H1 (cell line): ENCODE data around the gene IFNA13. TPM values are rescaled to one million over a fixed set of nuclear protein-coding genes. Genes with fewer than 3 reads are reported as not detected.
A peak's percentile ranks its signal among the peaks of the same experiment; 100 is the strongest.

Source experiments
- CTCF ChIA-PET: fragments of 300-600 bp; sonication (Branson Sonifier 250); formaldehyde crosslinking; loops from one replicate; lab custom pipeline; 2021; ENCODE audit not compliant: partially characterized antibody; lab: Charles Lee
- POLR2A ChIA-PET: fragments of 300-600 bp; sonication (Branson Sonifier 250); formaldehyde crosslinking; loops from one replicate; lab custom pipeline; 2021; ENCODE audit warnings: inconsistent platforms; ENCODE audit not compliant: partially characterized antibody; lab: Charles Lee
- DNase-seq, 2 experiments: peaks; one replicate each; pipeline versions ENCODE4 v3.0.0 to v3.0.0-alpha.2; 2010 to 2022; ENCODE audit warnings: low spot score in 2 of 2, low read depth in 1 of 2, mixed read lengths in 1 of 2
- FAIRE-seq: peaks from 2 replicates; lab custom pipeline; 2011; peaks lifted over from hg19 to GRCh38; lab: Jason Lieb, UNC
- H2AFZ ChIP-seq: 2 replicates; pipeline ENCODE4 v1.8.1; 2012; ENCODE audit warnings: low read length, inconsistent platforms
- H2AK5ac ChIP-seq: 2 replicates; pipeline ENCODE4 v1.6.1; 2013; ENCODE audit warnings: low read depth, low read length
- H2BK120ac ChIP-seq: replicated peaks from 2 replicates; pipeline ENCODE3; 2013; ENCODE audit warnings: low read depth, low read length, inconsistent platforms
- H2BK12ac ChIP-seq: 2 replicates; pipeline ENCODE4 v1.6.1; 2013; ENCODE audit warnings: low read depth, low read length
- H2BK15ac ChIP-seq: 2 replicates; pipeline ENCODE4 v1.6.1; 2013; ENCODE audit warnings: low read length
- H2BK20ac ChIP-seq: 2 replicates; pipeline ENCODE4 v1.6.1; 2013; ENCODE audit warnings: low read length
- H2BK5ac ChIP-seq: 2 replicates; pipeline ENCODE4 v1.6.1; 2013; ENCODE audit warnings: low read depth, low read length
- H3K14ac ChIP-seq: 2 replicates; pipeline ENCODE4 v1.6.1; 2013; ENCODE audit warnings: inconsistent platforms; ENCODE audit not compliant: insufficient read length
- H3K18ac ChIP-seq: 2 replicates; pipeline ENCODE4 v1.6.1; 2013; ENCODE audit warnings: low read length; ENCODE audit errors: extremely low read depth
- H3K23ac ChIP-seq: 2 replicates; pipeline ENCODE4 v1.6.1; 2013; ENCODE audit warnings: inconsistent platforms; ENCODE audit not compliant: insufficient read length
- H3K23me2 ChIP-seq: 2 replicates; pipeline ENCODE4 v1.6.1; 2013; ENCODE audit warnings: low read depth, low read length
- H3K27ac ChIP-seq: 2 replicates; pipeline ENCODE4 v1.6.1; 2011; ENCODE audit warnings: low read depth, low read length, inconsistent platforms
- H3K27me3 ChIP-seq, 4 experiments: replicated peaks in 1 of 4; 1 replicate in 1 of 4; 2 replicates in 3 of 4; pipeline versions ENCODE4 v1.6.1 to v1.8.1; 2011 to 2013; ENCODE audit warnings: low read length in 3 of 4, mild to moderate bottlenecking in 3 of 4, inconsistent platforms in 2 of 4, mixed read lengths in 2 of 4, moderate library complexity in 1 of 4; ENCODE audit not compliant: control insufficient read depth in 3 of 4, insufficient read depth in 3 of 4; ENCODE audit errors: extremely low read depth in 1 of 4
- H3K36me3 ChIP-seq, 4 experiments: 2 replicates each; pipeline versions ENCODE4 v1.6.1 to v1.8.1; 2011 to 2013; ENCODE audit warnings: mild to moderate bottlenecking in 4 of 4, low read length in 3 of 4, moderate library complexity in 2 of 4, control low read depth in 1 of 4, inconsistent platforms in 1 of 4; ENCODE audit not compliant: insufficient read depth in 4 of 4, control insufficient read depth in 2 of 4
- H3K4ac ChIP-seq: replicated peaks from 2 replicates; pipeline ENCODE3; 2013; ENCODE audit warnings: low read length, low read depth, mixed read lengths, inconsistent platforms; ENCODE audit not compliant: insufficient read length
- H3K4me1 ChIP-seq, 4 experiments: replicated peaks in 1 of 4; 1 replicate in 1 of 4; 2 replicates in 3 of 4; pipeline versions ENCODE4 v1.6.1 to v1.8.1; 2011 to 2013; ENCODE audit warnings: low read length in 3 of 4, inconsistent platforms in 2 of 4, mixed read lengths in 1 of 4; ENCODE audit not compliant: insufficient read depth in 4 of 4, control insufficient read depth in 3 of 4
- H3K4me2 ChIP-seq, 2 experiments: 2 replicates each; pipeline versions ENCODE4 v1.6.1 to v1.8.1; 2011 to 2013; ENCODE audit warnings: low read depth in 2 of 2, low read length in 2 of 2, control low read depth in 1 of 2, inconsistent platforms in 1 of 2, mild to moderate bottlenecking in 1 of 2; ENCODE audit not compliant: insufficient read depth in 1 of 2
- H3K4me3 ChIP-seq, 4 experiments: fragments of 200-600, 300-600 bp in 1 of 4; sonication (generic), shearing (Covaris generic), sonication (Bioruptor Twin) in 1 of 4; 2 replicates each; pipeline versions ENCODE4 v1.5.1 to v1.8.1; 2011 to 2016; ENCODE audit warnings: low read length in 4 of 4, low read depth in 3 of 4, control low read depth in 2 of 4, inconsistent platforms in 2 of 4, mild to moderate bottlenecking in 2 of 4, mixed read lengths in 1 of 4, moderate library complexity in 1 of 4; ENCODE audit not compliant: insufficient read depth in 2 of 4; ENCODE audit errors: extremely low read depth in 1 of 4
- H3K56ac ChIP-seq: replicated peaks from 2 replicates; pipeline ENCODE3; 2013; ENCODE audit warnings: low read depth, mild to moderate bottlenecking, mixed read lengths, low read length, inconsistent platforms; ENCODE audit not compliant: insufficient read length
- H3K79me1 ChIP-seq: 2 replicates; pipeline ENCODE4 v1.6.1; 2013; ENCODE audit warnings: low read depth, low read length, control low read depth
- H3K79me2 ChIP-seq, 2 experiments: 2 replicates each; pipeline versions ENCODE4 v1.6.1 to v1.8.1; 2012 to 2013; ENCODE audit warnings: low read length in 2 of 2, mild to moderate bottlenecking in 2 of 2, inconsistent platforms in 1 of 2; ENCODE audit not compliant: insufficient read depth in 2 of 2, control insufficient read depth in 1 of 2
- H3K9ac ChIP-seq, 4 experiments: replicated peaks in 1 of 4; 1 replicate in 1 of 4; 2 replicates in 3 of 4; pipeline versions ENCODE4 v1.6.1 to v1.8.1; 2011 to 2013; ENCODE audit warnings: low read depth in 3 of 4, low read length in 3 of 4, control low read depth in 2 of 4, mild to moderate bottlenecking in 2 of 4, moderate library complexity in 2 of 4, inconsistent platforms in 1 of 4; ENCODE audit errors: extremely low read depth in 1 of 4
- H3K9me3 ChIP-seq, 2 experiments: 2 replicates each; pipeline versions ENCODE4 v1.6.1 to v1.8.1; 2012 to 2013; ENCODE audit warnings: mild to moderate bottlenecking in 2 of 2, moderate library complexity in 2 of 2, control low read depth in 1 of 2, inconsistent platforms in 1 of 2, low read depth in 1 of 2, low read length in 1 of 2, mixed read lengths in 1 of 2; ENCODE audit not compliant: insufficient read depth in 2 of 2
- H4K20me1 ChIP-seq, 2 experiments: replicated peaks in 1 of 2; 2 replicates each; pipeline versions ENCODE3 to v1.8.1; 2011 to 2013; ENCODE audit warnings: inconsistent platforms in 2 of 2, low read length in 2 of 2, mild to moderate bottlenecking in 1 of 2; ENCODE audit not compliant: insufficient read depth in 2 of 2, control insufficient read depth in 1 of 2
- H4K5ac ChIP-seq: 2 replicates; pipeline ENCODE4 v1.6.1; 2013; ENCODE audit warnings: low read length, low read depth, mixed read lengths, inconsistent platforms; ENCODE audit not compliant: insufficient read length
- H4K8ac ChIP-seq: 2 replicates; pipeline ENCODE4 v1.8.0; 2013; ENCODE audit warnings: mild to moderate bottlenecking, moderate library complexity, low read length, inconsistent platforms; ENCODE audit not compliant: insufficient read depth; ENCODE audit errors: extremely low read depth
- H4K91ac ChIP-seq: replicated peaks from 2 replicates; pipeline ENCODE3; 2013; ENCODE audit warnings: low read length, mixed read lengths, inconsistent platforms; ENCODE audit not compliant: insufficient read length
- CHD2 ChIP-seq: IDR thresholded peaks from 2 replicates; pipeline ENCODE4 v1.6.1; 2012; ENCODE audit warnings: low read length, improper control_type of control experiment
- CTCF ChIP-seq, 3 experiments: IDR thresholded peaks; 1 replicate in 2 of 3; 2 replicates in 1 of 3; pipeline versions ENCODE4 v1.5.1 to v1.6.1; 2011; ENCODE audit warnings: low read length in 3 of 3, mild to moderate bottlenecking in 3 of 3, inconsistent platforms in 2 of 3, low read depth in 1 of 3, moderate library complexity in 1 of 3; ENCODE audit not compliant: insufficient read depth in 1 of 3; ENCODE audit errors: control extremely low read depth in 1 of 3
- HDAC6 ChIP-seq: IDR thresholded peaks from one replicate; pipeline ENCODE4 v1.7.1; 2012; ENCODE audit warnings: low read depth, mild to moderate bottlenecking, inconsistent platforms, low read length, moderate library complexity
- KDM1A ChIP-seq: fragments of 200-600, 300-600 bp; sonication (generic); IDR thresholded peaks from 2 replicates; pipeline ENCODE4 v1.7.1; 2016; ENCODE audit warnings: mild to moderate bottlenecking, low read length, borderline replicate concordance
- MAFK ChIP-seq: IDR thresholded peaks from 2 replicates; pipeline ENCODE4 v1.6.1; 2012; ENCODE audit warnings: low read depth, mild to moderate bottlenecking, improper control_type of control experiment, low read length
- MAX ChIP-seq: IDR thresholded peaks from 2 replicates; pipeline ENCODE4 v1.6.1; 2012; ENCODE audit warnings: inconsistent platforms
- RBBP5 ChIP-seq: IDR thresholded peaks from 2 replicates; pipeline ENCODE4 v1.7.1; 2012; ENCODE audit warnings: low read depth, mild to moderate bottlenecking, inconsistent platforms, low read length, moderate library complexity, borderline replicate concordance
- RFX5 ChIP-seq: IDR thresholded peaks from 2 replicates; pipeline ENCODE4 v1.6.1; 2011; ENCODE audit warnings: low read depth, low read length, improper control_type of control experiment, borderline replicate concordance
- polyA plus RNA-seq, 7 experiments: library from polyadenylated mRNA; depleted of rRNA in 3 of 7; stranded (reverse) in 5 of 7; unstranded in 2 of 7; fragments of >200 nt in 5 of 7; fragments of 200-250 nt in 2 of 7; gene quantifications; 1 replicate in 5 of 7; 2 replicates in 1 of 7; 4 replicates in 1 of 7; pipeline versions ENCODE4 v1.2.1 to v1.2.3, GENCODE V29; 2011 to 2013; ENCODE audit warnings: missing spikeins in 2 of 7, mixed read lengths in 2 of 7
- total RNA-seq: library from RNA; stranded (reverse); fragmentation: NEBNext Ultra II Directional; extraction: Animal tissue kit (Norgen Biotek cat#: 25700); gene quantifications from 2 replicates; pipeline ENCODE4 v1.2.1, GENCODE V29; 2021

The IFNA13 gene
- total and polyA plus RNA-seq, 2 of the 8 experiments (the other 6 are each of a cell fraction or from before 2014, with no cell fraction given) = not detected

- no peak overlapping the region for H4K8ac ChIP-seq
- H2BK15ac ChIP-seq = no peak overlapping the region
- H3K79me2 ChIP-seq = peaks cover 8 to 36% of the 10 kb centered on the region in 2 experiments
- no peak overlapping the region for H2BK20ac ChIP-seq
- no peak for FAIRE-seq
- H2AK5ac ChIP-seq = no peak overlapping the region
- no peak overlapping the region for H4K91ac ChIP-seq
- H3K79me1 ChIP-seq = no peaks in the 10 kb centered on the region; the same call in none of the 2 replicates
- peaks cover 4% of the 10 kb centered on the region for H3K23me2 ChIP-seq
- H4K20me1 ChIP-seq = peaks cover 3 to 10% of the 10 kb centered on the region in 2 experiments
- H4K5ac ChIP-seq = no peak overlapping the region
- H3K4ac ChIP-seq = no peak overlapping the region
- peaks cover 0 to 5% (median 0%) of the 10 kb centered on the region in 4 experiments; a peak in 2 of 7 replicates for H3K4me1 ChIP-seq
- H3K27ac ChIP-seq = no peak overlapping the region
- no peak overlapping the region for H2AFZ ChIP-seq
- no peak overlapping the region for H2BK5ac ChIP-seq
- H3K9ac ChIP-seq = no peak overlapping the region
- POLR2A ChIA-PET = no interaction called here
- no peak overlapping the region for H3K4me3 ChIP-seq
- no peak overlapping the region for H2BK120ac ChIP-seq
- TF ChIP-seq MAX = no peak
- peak in 1 of 3 experiments; percentile 4; a peak in 1 of 4 replicates for TF ChIP-seq CTCF (IDR thresholded peaks at IDR 0.05; ENCODE audit: control extremely low read depth in 1 of 3, insufficient read depth in 1 of 3, low read depth in 1 of 3, low read length in 3 of 3)
- TF ChIP-seq RBBP5 = no peak
- no peak for TF ChIP-seq MAFK
- no peak for TF ChIP-seq KDM1A
- no peak for TF ChIP-seq CHD2
- TF ChIP-seq HDAC6 = no peak
- TF ChIP-seq RFX5 = no peak
- TF ChIP-seq, all 59 proteins: peak for 1
- CTCF ChIA-PET = interaction anchor here (0.6 to 1.9 kb wide), 8 partner anchors 11 to 837 kb away, joined by 3 to 7 read pairs (median 4); no protein-coding TSS in a partner anchor
- Histone ChIP-seq H3K56ac (no peak overlapping the region), H3K23ac (no peak overlapping the region), H2BK12ac (no peak overlapping the region), H3K4me2 (no peak overlapping the region), H3K27me3 (no peaks in the 10 kb centered on the region), H3K14ac (no peak overlapping the region), H3K9me3 (no peaks in the 10 kb centered on the region), H3K18ac (no peak overlapping the region), H3K36me3 (peaks cover 0 to 11% (median 0%) of the 10 kb centered on the region in 4 experiments; a peak in 2 of 8 replicates)
- no peak for DNase-seq
Observed at GRCh38 chr9:21336457-21336856, 31.4 kb downstream of the IFNA13 start.
